GM12878 (cell line): Measurements from ENCODE around the gene ELAVL3.
"Not testable (repeated sequence)": the region's sequence is repeated elsewhere in the genome, so short reads cannot be mapped to it uniquely, and the experiment has no call there.

Experiments
- BCL11A ChIP-seq: IDR thresholded peaks from 2 replicates; pipeline ENCODE4 v1.6.1; 2011; ENCODE audit warnings: low read depth, low read length
- BRCA1 ChIP-seq: IDR thresholded peaks from 2 replicates; pipeline ENCODE4 v1.6.1; 2011; ENCODE audit warnings: low read depth, low read length, improper control_type of control experiment
- CTCF ChIP-seq, 3 experiments: IDR thresholded peaks in 2 of 3; conservative IDR thresholded peaks in 1 of 3; 2 replicates each; pipeline ENCODE4 v1.5.1; 2011; ENCODE audit warnings: low read depth in 3 of 3, low read length in 3 of 3, mild to moderate bottlenecking in 3 of 3, control low read depth in 2 of 3, moderate library complexity in 2 of 3, inconsistent platforms in 1 of 3, mixed read lengths in 1 of 3; ENCODE audit not compliant: control insufficient read depth in 2 of 3, insufficient read depth in 1 of 3; ENCODE audit errors: extremely low read depth in 1 of 3
- CUX1 ChIP-seq: IDR thresholded peaks from 2 replicates; pipeline ENCODE4 v1.6.1; 2012; ENCODE audit warnings: improper control_type of control experiment, low read depth, low read length; ENCODE audit not compliant: insufficient replicate concordance
- E2F4 ChIP-seq: IDR thresholded peaks from 2 replicates; pipeline ENCODE4 v1.6.1; 2012; ENCODE audit warnings: low read depth, low read length, improper control_type of control experiment
- MAX ChIP-seq: IDR thresholded peaks from 2 replicates; pipeline ENCODE4 v1.6.1; 2012; ENCODE audit warnings: low read depth, low read length, improper control_type of control experiment
- POLR2A ChIP-seq: IDR thresholded peaks from 2 replicates; pipeline ENCODE4 v1.6.1; 2011; ENCODE audit warnings: low read depth, mild to moderate bottlenecking, low read length
- POLR2AphosphoS2 ChIP-seq: IDR thresholded peaks from 2 replicates; pipeline ENCODE4 v1.6.1; 2011; ENCODE audit warnings: low read depth, mild to moderate bottlenecking, low read length, improper control_type of control experiment, moderate library complexity
- USF2 ChIP-seq: IDR thresholded peaks from 2 replicates; pipeline ENCODE4 v1.6.1; 2011; ENCODE audit warnings: low read depth, low read length, improper control_type of control experiment, borderline replicate concordance

GRCh38 chr19:11433526-11433925, 47.3 kb downstream of the ELAVL3 start:
- not testable (repeated sequence) for TF ChIP-seq MAX; USF2; BRCA1; BCL11A; E2F4; POLR2AphosphoS2; CTCF (IDR thresholded peaks at IDR 0.05 in 2 of 3, conservative IDR thresholded peaks at IDR 0.05 in 1 of 3; ENCODE audit: control insufficient read depth in 2 of 3, extremely low read depth in 1 of 3, insufficient read depth in 1 of 3, low read depth in 3 of 3, low read length in 3 of 3); POLR2A; CUX1
